Stimulated activated CD4-positive, alpha-beta T cell treated with anti-CD3 and anti-CD28 coated beads, Interleukin-1b, Interleukin-23, amount 100 ng/mL, for 1 hour (primary cell): Measurements from ENCODE around the gene TAF13.

Experiments used
- DNase-seq, 2 donors: peaks; one replicate each; pipeline ENCODE4 v3.0.0-alpha.2; 2020; ENCODE audit warnings: low read depth in 2 of 2

Gene TAF13

GRCh38 chr1:109075531-109076490, at the start of gene TAF13:
TAF13 (minus strand) TSS chr1:109076003; CDS start chr1:109075947, 56 bp downstream.
- DNase-seq = peak; percentile 64 to 68

DNA sequence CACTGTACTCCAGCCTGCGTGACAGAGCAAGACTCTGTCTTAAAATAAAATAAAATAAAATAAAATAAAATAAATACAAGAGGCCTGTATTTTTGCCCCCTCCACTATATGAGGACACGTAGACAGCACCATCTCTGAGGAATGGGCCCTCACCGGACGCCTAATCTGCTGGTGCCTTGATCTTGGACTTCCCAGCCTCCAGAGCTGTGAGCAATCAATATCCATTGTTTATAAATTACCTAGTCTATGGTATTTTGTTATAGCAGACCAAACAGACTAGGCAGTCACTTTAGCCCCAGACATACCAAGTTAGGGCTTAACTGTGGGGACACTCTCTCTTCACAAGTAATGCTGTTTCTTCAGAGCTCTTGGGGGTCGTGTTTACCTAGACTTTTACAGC, 44.6 kb upstream of the TAF13 start:
- no peak for DNase-seq

- DNase-seq = no peak
Measured at GRCh38 chr1:109118089-109118488, 42.3 kb upstream of the TAF13 start.

DNA sequence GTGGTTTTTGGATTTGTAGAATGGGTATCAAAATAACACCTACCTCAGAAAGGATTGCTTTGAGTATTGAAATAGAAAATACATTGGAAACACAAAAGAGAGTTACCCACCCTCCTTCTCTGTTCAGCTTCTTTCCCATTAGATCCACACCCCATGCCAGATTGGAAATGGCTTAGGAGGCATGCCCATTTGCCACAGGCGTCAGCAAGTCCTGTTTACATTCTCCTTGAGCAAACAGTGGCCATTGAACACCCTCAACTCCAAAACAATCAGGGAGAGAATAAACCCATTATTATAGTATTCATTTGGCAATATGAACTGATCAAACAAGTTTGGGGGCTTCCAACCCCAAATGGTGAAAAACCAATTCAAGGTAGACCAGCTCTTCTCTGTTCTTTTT, 40.5 kb upstream of the TAF13 start:
- DNase-seq = no peak

GRCh38 chr1:109115685-109116084, 39.9 kb upstream of the TAF13 start:
- DNase-seq = no peak

DNA sequence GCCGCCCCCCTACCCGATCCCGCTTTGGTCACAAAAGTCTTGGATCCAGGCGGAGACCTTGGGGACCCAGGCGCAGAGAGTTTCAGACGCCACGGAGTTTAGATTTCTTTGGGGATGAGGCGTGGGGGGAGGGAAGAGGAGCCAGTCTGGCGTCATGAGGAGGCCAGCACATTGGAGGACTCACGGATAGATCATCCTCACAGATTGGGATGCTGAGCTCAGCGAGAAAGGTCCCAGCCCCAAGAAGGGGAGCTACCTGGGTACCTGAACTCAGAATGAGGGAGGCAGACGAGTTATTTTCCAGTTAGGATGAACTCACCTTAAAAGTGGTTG, 38.5 kb upstream of the TAF13 start:
- no peak for DNase-seq

DNA sequence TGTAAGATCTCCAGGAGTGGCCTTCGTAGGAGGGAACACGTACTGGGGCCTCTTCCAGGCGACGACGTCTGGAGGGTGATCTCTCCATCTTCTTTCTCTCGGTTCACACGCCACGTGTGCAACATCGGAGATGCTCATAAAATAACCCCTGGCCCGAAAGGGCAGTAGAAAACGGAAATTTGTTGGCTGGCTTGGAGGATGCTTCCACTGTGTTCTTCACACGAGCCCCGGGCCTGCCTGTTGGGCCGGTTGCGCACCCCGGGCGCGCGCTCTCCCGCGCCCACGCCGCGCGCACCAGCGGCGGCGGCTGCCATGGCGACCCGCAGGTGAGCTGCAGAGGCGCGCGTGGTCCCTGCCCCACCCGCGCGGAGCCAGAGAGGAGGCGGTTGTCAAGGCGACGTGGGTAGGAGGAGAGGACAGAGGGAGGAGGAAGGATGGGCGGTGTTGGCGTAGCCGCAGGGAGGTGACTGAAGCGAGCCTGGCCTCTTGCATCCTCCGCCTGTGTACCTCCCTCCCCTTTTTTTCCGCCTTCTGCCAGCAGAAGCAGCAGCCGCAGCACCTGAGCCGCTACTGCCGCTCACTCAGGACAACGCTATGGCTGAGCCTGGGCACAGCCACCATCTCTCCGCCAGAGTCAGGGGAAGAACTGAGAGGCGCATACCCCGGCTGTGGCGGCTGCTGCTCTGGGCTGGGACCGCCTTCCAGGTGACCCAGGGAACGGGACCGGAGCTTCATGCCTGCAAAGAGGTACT, 38.0 kb upstream of the TAF13 start, which contains the start of gene ELAPOR1:
Gene ELAPOR1 (plus strand): TSS at position 526 of the 752 bp plus-strand sequence. CDS start 69 bp downstream, at position 595.
- DNase-seq = peak; percentile 49 to 78

DNA sequence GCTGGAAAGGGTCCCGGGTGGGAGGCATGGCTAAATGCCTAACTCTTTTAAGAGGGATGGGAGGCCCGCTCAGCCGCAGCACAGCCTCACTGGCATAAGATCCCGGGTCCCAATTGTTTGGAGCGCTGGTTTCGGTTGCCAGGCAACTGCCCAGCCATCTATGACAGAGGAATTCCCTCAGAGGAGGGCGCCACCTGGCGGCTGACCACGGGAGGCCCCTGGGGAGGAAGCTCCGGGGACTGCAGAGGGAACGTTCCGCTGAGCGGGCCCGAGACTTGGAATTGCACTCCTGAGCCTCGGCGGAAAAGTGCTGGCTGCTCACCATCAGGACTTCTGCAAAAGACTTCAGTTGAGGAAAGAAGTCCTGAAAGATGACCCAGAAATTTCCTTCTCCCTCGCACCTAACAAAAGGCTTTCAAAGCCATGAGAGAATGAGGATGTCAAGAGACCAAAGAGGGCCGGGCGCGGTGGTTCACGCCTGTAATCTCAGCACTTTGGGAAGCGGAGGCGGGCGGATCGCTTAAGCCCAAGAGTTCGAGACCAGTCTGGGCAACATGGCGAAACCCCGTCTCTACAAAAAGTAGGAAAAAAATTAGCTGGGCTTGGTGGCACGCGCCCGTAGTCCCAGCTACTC, 37.0 kb upstream of the TAF13 start:
- DNase-seq = peak; percentile 75 to 81

GRCh38 chr1:109112056-109112651, 36.4 kb upstream of the TAF13 start:
- DNase-seq = no peak

GRCh38 chr1:109111386-109112055, 35.7 kb upstream of the TAF13 start:
- no peak for DNase-seq

DNA sequence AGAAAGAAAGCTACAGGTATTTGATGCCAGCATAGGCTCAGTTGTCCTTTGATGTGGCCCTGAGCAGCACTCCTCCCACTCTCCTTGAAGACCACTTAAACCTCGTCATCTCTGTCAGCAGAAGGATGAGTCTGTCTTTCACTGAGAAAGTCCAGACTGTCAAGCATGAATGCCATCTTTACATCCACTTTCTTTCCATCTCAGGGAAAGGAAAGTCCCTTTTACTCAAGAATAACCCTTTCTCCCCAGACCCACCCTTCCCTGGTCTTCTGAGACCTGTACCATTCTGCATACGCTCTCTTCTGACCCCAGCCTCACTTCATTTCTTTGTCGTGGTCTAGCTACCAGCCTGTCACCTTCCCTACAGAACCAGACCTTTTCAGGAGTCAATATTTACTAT, 34.1 kb upstream of the TAF13 start:
- no peak for DNase-seq

DNA sequence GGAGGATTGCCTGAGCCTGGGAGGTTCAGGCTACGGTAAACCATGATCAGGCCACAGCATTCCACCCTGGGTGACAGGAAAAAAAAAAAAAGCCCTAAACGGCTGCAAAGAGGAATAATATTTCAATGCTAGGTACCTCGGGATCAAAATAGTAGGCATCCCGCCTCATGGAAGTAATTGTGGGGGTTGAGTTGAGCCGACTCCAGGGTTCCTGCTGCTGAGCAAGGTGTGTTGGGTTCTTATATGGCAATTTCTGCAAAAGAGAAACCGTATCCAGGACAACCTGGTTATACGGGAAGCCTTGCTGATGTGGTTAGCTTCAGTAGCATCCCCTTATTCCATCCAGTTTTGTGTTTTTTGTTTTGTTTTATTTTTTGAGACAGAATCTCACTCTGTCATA, 32.0 kb upstream of the TAF13 start:
- no peak for DNase-seq

DNA sequence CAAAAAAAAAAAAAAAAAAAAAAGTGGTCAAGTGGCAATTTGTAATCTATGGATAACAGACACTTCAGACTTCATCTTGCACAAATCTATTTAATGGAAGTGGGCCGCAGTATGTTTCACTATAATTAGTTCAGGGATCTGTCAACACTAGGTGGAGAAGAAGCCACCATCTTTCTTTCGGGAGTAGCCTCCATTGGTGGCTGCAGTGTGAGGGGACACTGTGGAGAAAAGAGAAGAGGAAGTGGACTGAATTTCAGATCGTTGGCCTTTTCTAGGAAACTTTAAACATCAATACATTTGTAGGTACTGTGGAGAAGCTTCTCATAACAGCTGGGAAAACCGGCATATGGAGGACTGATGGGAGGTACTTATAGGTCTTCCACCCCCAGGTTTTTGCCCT, 30.1 kb upstream of the TAF13 start:
- no peak for DNase-seq

DNA sequence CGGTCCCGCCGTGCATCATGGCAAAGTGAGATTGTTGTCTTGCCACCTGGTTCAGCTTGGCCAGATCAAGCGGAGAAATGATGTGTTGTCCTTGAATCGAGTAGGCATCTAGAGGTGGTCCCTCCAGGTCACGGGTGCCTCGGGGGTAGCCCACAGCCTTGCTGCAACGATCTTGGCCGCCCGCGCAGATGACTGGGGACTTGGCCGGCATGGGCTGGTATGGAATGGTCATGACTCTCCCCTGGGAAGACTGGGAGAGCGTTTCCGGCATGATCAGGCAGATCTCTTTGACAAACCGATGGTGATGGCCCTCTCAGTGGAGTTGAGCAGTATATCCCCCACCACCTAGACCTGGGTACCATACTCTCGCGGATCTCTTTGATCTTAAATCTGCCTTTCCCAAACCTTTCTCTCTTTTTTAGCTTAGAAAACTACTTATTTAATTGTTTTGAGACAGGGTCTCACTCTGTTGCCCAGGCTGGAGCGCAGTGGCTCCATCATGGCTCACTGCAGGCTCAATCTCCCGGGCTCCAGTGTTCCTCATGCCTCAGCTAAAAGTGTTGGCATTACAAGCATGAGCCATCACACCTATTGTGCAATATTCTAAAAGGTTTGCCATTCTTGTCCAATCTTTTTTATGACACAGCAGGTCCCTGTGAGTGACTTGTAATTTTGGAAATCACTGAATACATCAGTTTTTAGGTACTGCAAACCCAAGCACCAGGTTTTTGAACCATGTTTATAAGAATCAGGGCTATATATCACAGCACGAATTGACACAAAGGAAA, 28.8 kb upstream of the TAF13 start:
- no peak for DNase-seq

GRCh38 chr1:109099938-109100773, 24.4 kb upstream of the TAF13 start:
- DNase-seq = peak; percentile 93 to 95

GRCh38 chr1:109096120-109096519, 20.3 kb upstream of the TAF13 start:
- no peak for DNase-seq

- DNase-seq = no peak
Measured at GRCh38 chr1:109095631-109096030, 19.8 kb upstream of the TAF13 start.

DNA sequence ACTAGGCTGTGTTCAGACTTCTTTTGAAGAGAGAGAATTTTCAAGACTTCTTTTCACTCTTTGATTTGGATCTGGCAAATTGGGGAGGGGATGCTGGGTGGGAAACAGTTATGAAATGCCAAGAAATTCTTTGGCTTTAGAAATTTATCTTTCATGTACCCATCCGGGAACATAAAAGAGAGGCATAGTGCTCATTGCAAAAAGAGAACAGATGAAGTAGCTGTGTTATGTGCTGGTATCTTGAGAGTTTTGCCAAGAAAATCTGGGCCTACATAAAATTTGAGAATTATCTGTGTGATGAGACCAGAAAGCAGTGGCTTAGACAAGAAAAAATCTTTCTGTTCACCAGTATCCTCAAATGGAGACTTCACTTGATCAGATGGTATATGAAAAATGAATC, 19.1 kb upstream of the TAF13 start:
- DNase-seq = no peak

DNA sequence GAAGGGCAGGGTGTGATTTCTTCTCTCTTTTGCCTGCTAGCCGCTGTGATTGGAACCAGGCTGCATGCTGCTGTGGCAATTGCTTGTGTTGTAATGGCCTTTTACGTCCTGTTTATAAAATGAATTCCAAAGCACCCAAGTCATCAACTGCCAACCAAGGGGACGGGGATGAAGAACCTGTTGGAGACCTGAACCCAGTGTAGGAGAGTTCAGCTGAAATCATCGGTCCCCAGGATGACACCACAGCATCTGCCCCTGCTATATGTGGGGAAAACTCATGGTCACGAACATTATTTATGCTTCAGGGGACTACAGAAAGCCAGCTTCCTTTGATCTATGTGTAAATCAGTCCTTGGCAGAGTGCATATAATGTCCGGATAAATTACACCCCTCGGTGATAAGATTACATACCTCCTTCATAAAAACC, 18.6 kb upstream of the TAF13 start:
- no peak for DNase-seq

DNA sequence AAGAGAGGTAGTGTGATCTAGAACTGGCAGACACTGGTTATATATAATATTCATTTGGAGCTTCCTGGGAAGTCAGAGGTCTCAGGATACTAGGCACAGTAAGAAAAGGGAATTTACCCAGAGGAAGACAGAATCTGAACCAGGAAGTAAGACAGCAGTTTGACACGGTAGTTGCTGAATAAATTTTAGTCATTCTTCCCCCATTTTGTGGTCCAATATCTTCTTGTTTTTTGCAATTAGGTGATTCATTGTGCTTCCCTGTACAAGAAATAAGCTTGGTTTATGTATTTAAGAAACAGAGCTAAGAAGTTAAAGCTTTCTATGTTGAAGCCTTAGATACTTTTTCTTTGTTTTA, 16.0 kb upstream of the TAF13 start:
- DNase-seq = no peak
